RWPE1 (cell line): ENCODE measurements around the gene UBXN6.

ENCODE experiments used
- CTCF ChIA-PET: fragments of 350-600 bp; sonication (Branson Sonifier 250); formaldehyde crosslinking; extraction: SDS; loops from one replicate; lab custom pipeline; 2021; lab: Yijun Ruan, JAX
- POLR2A ChIA-PET: fragments of 400-600 bp; formaldehyde crosslinking; extraction: SDS; loops from one replicate; lab custom pipeline; 2020; ENCODE audit warnings: antibody characterized with exemption; ENCODE audit not compliant: low non-redundant PET; lab: Yijun Ruan, JAX
- DNase-seq: peaks from one replicate; pipeline ENCODE4 v3.0.0; 2012; ENCODE audit warnings: low spot score
- H3K27ac ChIP-seq: fragments of 450-650 bp; 2 replicates; pipeline ENCODE4 v1.5.1; 2017
- CTCF ChIP-seq: fragments of 450-650 bp; conservative IDR thresholded peaks from 2 replicates; pipeline ENCODE4 v1.5.1; 2017; ENCODE audit warnings: low read depth, mild to moderate bottlenecking

Gene UBXN6

GRCh38 chr19:4464815-4465581 is 7.4 kb upstream of the UBXN6 start:
- ChIA-PET CTCF (interaction anchor here (0.6 kb wide), 1 partner anchor 74 kb away, joined by 6 read pairs; no protein-coding TSS in a partner anchor), POLR2A (no interaction called here)
- no peak for DNase-seq

GRCh38 chr19:4456843-4457653 is 546 bp downstream of the UBXN6 start:
- peak; percentile 73 for DNase-seq
- H3K27ac ChIP-seq: peak overlapping the region; percentile 100
- ChIA-PET CTCF (no interaction called here), POLR2A (interaction anchor here (0.6 to 1.4 kb wide), 3 partner anchors 15 to 160 kb away, joined by 3 to 6 read pairs (median 3); partner anchors contain the start of gene HDGFL2)
- no peak for TF ChIP-seq CTCF

More at GRCh38 chr19:4464815-4465581, 7.4 kb upstream of the UBXN6 start:
- no peak for TF ChIP-seq CTCF
- H3K27ac ChIP-seq: no peak overlapping the region

GRCh38 chr19:4456476-4456842 is 1.1 kb downstream of the UBXN6 start:
- peak overlapping the region; percentile 100 for H3K27ac ChIP-seq
- ChIA-PET CTCF (no interaction called here), POLR2A (interaction anchor here (0.6 to 1.4 kb wide), 4 partner anchors 15 to 160 kb away, joined by 3 to 9 read pairs (median 4); partner anchors contain the start of gene HDGFL2)
- DNase-seq: peak; percentile 52
- TF ChIP-seq CTCF: no peak

GRCh38 chr19:4455719-4456475 is 1.7 kb downstream of the UBXN6 start:
- DNase-seq: peak; percentile 66
- ChIA-PET CTCF (no interaction called here), POLR2A (interaction anchor here (0.6 to 1.4 kb wide), 3 partner anchors 16 to 159 kb away, joined by 3 to 9 read pairs (median 6); partner anchors contain the start of gene HDGFL2)
- TF ChIP-seq CTCF: no peak
- peak overlapping the region; percentile 100 for H3K27ac ChIP-seq

- no peak for TF ChIP-seq CTCF
- POLR2A ChIA-PET: interaction anchor here (0.6 kb wide), 1 partner anchor 75 kb away, joined by 3 read pairs; no protein-coding TSS in a partner anchor
- CTCF ChIA-PET: interaction anchor here (0.5 to 1.0 kb wide), 2 partner anchors 188 to 319 kb away, joined by 3 to 5 read pairs; no protein-coding TSS in a partner anchor
- peak; percentile 81 for DNase-seq
- peak overlapping the region; percentile 100 for H3K27ac ChIP-seq
Observed at GRCh38 chr19:4454747-4455718, 2.6 kb downstream of the UBXN6 start.
